GM21526 (cell line): ENCODE results near the gene ANO2.

ENCODE experiments used
- ATAC-seq: cut with Tn5 transposase; IDR thresholded peaks from one replicate; pipeline ENCODE4 v1.9.1; 2021; ENCODE audit warnings: moderate library complexity; ENCODE audit not compliant: unreplicated experiment, low FRiP score

The ANO2 gene

GRCh38 chr12:5593086-5593485 lies 352.0 kb downstream of the ANO2 start:
- ATAC-seq = no peak

GRCh38 chr12:5592310-5592709 lies 352.7 kb downstream of the ANO2 start:
- ATAC-seq = no peak

GRCh38 chr12:5590316-5590715 lies 354.7 kb downstream of the ANO2 start:
- ATAC-seq = no peak

GRCh38 chr12:5589054-5589453 lies 356.0 kb downstream of the ANO2 start:
- no peak for ATAC-seq

- no peak for ATAC-seq
Measured at GRCh38 chr12:5588591-5588990, 356.5 kb downstream of the ANO2 start.

- ATAC-seq = no peak
Measured at GRCh38 chr12:5588176-5588575, 356.9 kb downstream of the ANO2 start.

- ATAC-seq = no peak
Measured at GRCh38 chr12:5587711-5588121, 357.3 kb downstream of the ANO2 start.

- no peak for ATAC-seq
Measured at GRCh38 chr12:5586201-5586600, 358.9 kb downstream of the ANO2 start.

- no peak for ATAC-seq
Measured at GRCh38 chr12:5585178-5585577, 359.9 kb downstream of the ANO2 start.

- ATAC-seq = no peak
Measured at GRCh38 chr12:5584412-5585175, 360.5 kb downstream of the ANO2 start.

- no peak for ATAC-seq
Measured at GRCh38 chr12:5582541-5582940, 362.5 kb downstream of the ANO2 start.

GRCh38 chr12:5582018-5582417 lies 363.0 kb downstream of the ANO2 start:
- ATAC-seq = no peak

GRCh38 chr12:5581616-5582015 lies 363.4 kb downstream of the ANO2 start:
- ATAC-seq = no peak

GRCh38 chr12:5581019-5581418 lies 364.0 kb downstream of the ANO2 start:
- no peak for ATAC-seq

- no peak for ATAC-seq
Measured at GRCh38 chr12:5578775-5579174, 366.3 kb downstream of the ANO2 start.

- no peak for ATAC-seq
Measured at GRCh38 chr12:5577741-5578140, 367.3 kb downstream of the ANO2 start.

GRCh38 chr12:5577211-5577612 lies 367.8 kb downstream of the ANO2 start:
- no peak for ATAC-seq

GRCh38 chr12:5575987-5576386 lies 369.1 kb downstream of the ANO2 start:
- ATAC-seq = no peak

- no peak for ATAC-seq
Measured at GRCh38 chr12:5575232-5575631, 369.8 kb downstream of the ANO2 start.

GRCh38 chr12:5573390-5573789 lies 371.7 kb downstream of the ANO2 start:
- ATAC-seq = no peak

GRCh38 chr12:5571115-5571514 lies 373.9 kb downstream of the ANO2 start:
- ATAC-seq = no peak

GRCh38 chr12:5570416-5570815 lies 374.6 kb downstream of the ANO2 start:
- no peak for ATAC-seq
